HCT116 (cell line): ENCODE measurements around the gene SSH2.

ENCODE experiments used
- CEBPB ChIP-seq: IDR thresholded peaks from 2 replicates; pipeline ENCODE4 v1.6.1; 2012; ENCODE audit warnings: low read depth
- EGR1 ChIP-seq: IDR thresholded peaks from 2 replicates; pipeline ENCODE4 v1.6.1; 2012; ENCODE audit warnings: low read depth
- EZH2 ChIP-seq: fragments of 200-600 bp; sonication (generic); IDR thresholded peaks from 2 replicates; pipeline ENCODE4 v1.6.1; 2017; ENCODE audit warnings: antibody characterized with exemption, mixed run types
- EZH2phosphoT487 ChIP-seq: fragments of 200-600 bp; IDR thresholded peaks from 2 replicates; pipeline ENCODE4 v1.6.1; 2018; ENCODE audit warnings: antibody characterized with exemption, borderline replicate concordance
- POLR2A ChIP-seq: IDR thresholded peaks from 2 replicates; pipeline ENCODE4 v1.7.0; 2011; ENCODE audit warnings: borderline replicate concordance; ENCODE audit not compliant: insufficient read depth, insufficient read length; ENCODE audit errors: extremely low read depth
- POLR2AphosphoS5 ChIP-seq: IDR thresholded peaks from 2 replicates; pipeline ENCODE4 v1.6.1; 2011; ENCODE audit warnings: mild to moderate bottlenecking, low read depth, low read length, moderate library complexity
- RAD21 ChIP-seq: IDR thresholded peaks from 2 replicates; pipeline ENCODE4 v1.6.1; 2012; ENCODE audit warnings: low read depth, mild to moderate bottlenecking
- REST ChIP-seq: IDR thresholded peaks from 2 replicates; pipeline ENCODE4 v1.6.1; 2012; ENCODE audit warnings: low read depth
- SIN3A ChIP-seq: IDR thresholded peaks from 2 replicates; pipeline ENCODE4 v1.6.1; 2012; ENCODE audit warnings: low read depth
- SP1 ChIP-seq: IDR thresholded peaks from 2 replicates; pipeline ENCODE4 v1.6.1; 2012; ENCODE audit warnings: low read depth
- TCF7L2 ChIP-seq: IDR thresholded peaks from 2 replicates; pipeline ENCODE4 v1.7.0; 2011; ENCODE audit warnings: borderline replicate concordance, inconsistent platforms; ENCODE audit not compliant: insufficient read depth, insufficient read length; ENCODE audit errors: extremely low read depth
- ZBTB33 ChIP-seq: IDR thresholded peaks from 2 replicates; pipeline ENCODE4 v1.6.1; 2011; ENCODE audit warnings: mild to moderate bottlenecking, low read length, moderate library complexity; ENCODE audit not compliant: insufficient replicate concordance; ENCODE audit errors: extremely low read depth
- ZNF274 ChIP-seq: fragments of 200-500 bp; sonication (Bioruptor generic); IDR thresholded peaks from 2 replicates; pipeline ENCODE4 v1.6.1; 2014; ENCODE audit warnings: mild to moderate bottlenecking, low read depth, low read length, inconsistent platforms
- TF ChIP-seq, protein P1 (sequence below), 3 experiments: fragments of 200-600 bp in 1 of 3; sonication (generic) in 1 of 3; IDR thresholded peaks in 2 of 3; conservative IDR thresholded peaks in 1 of 3; 2 replicates each; pipeline ENCODE4 v1.5.1; 2012 to 2017; ENCODE audit warnings: low read depth in 2 of 3, low read length in 2 of 3, antibody characterized with exemption in 1 of 3, borderline replicate concordance in 1 of 3, control low read depth in 1 of 3, mild to moderate bottlenecking in 1 of 3, mixed read lengths in 1 of 3, mixed run types in 1 of 3, moderate library complexity in 1 of 3; ENCODE audit not compliant: insufficient read depth in 1 of 3

DNA sequence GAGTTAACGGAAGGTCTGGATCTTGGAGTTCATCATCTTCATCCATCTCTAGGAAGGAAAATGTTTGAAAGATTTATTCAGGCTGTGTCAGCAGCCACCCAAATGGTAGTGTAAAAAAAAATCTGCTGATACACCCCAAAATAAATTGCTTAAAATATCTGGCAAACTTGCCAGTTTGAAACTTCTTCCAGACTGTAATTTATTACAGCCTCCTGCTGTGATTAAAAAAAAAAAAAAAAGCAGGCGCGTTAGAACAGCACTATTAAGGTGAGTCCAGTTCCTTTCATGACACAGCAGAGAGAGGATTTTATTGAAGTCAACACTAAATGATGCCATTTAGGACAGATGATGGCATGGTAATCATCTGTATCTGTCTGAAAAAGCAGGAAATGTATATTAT lies 166.8 kb downstream of the SSH2 start:
- TF ChIP-seq SIN3A (no peak), REST (no peak), EGR1 (no peak), POLR2A (no peak), ZBTB33 (no peak), POLR2AphosphoS5 (no peak), EZH2 (no peak), TCF7L2 (no peak), ZNF274 (no peak), SP1 (no peak), CEBPB (no peak), EZH2phosphoT487 (no peak), RAD21 (no peak)
- TF ChIP-seq, protein P1, sequence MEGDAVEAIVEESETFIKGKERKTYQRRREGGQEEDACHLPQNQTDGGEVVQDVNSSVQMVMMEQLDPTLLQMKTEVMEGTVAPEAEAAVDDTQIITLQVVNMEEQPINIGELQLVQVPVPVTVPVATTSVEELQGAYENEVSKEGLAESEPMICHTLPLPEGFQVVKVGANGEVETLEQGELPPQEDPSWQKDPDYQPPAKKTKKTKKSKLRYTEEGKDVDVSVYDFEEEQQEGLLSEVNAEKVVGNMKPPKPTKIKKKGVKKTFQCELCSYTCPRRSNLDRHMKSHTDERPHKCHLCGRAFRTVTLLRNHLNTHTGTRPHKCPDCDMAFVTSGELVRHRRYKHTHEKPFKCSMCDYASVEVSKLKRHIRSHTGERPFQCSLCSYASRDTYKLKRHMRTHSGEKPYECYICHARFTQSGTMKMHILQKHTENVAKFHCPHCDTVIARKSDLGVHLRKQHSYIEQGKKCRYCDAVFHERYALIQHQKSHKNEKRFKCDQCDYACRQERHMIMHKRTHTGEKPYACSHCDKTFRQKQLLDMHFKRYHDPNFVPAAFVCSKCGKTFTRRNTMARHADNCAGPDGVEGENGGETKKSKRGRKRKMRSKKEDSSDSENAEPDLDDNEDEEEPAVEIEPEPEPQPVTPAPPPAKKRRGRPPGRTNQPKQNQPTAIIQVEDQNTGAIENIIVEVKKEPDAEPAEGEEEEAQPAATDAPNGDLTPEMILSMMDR (IDR thresholded peaks at IDR 0.05 in 2 of 3, conservative IDR thresholded peaks at IDR 0.05 in 1 of 3; ENCODE audit: borderline replicate concordance in 1 of 3, insufficient read depth in 1 of 3, low read depth in 2 of 3, low read length in 2 of 3) = no peak
